DND-41 (cell line): Measurements from ENCODE around the gene KRT8.

Source experiments
- CTCF ChIP-seq: IDR thresholded peaks from 2 replicates; pipeline ENCODE4 v1.5.1; 2012; ENCODE audit warnings: borderline replicate concordance, low read length, moderate library complexity, mild to moderate bottlenecking; ENCODE audit not compliant: poor library complexity, severe bottlenecking; ENCODE audit errors: extremely low read depth
- EZH2 ChIP-seq: IDR thresholded peaks from 3 replicates; pipeline ENCODE4 v1.6.1; 2012; ENCODE audit warnings: borderline replicate concordance, low read depth, mild to moderate bottlenecking, moderate library complexity, low read length, inconsistent platforms; ENCODE audit not compliant: severe bottlenecking

- TF ChIP-seq CTCF, result no peak
- no peak for TF ChIP-seq EZH2
Measured at GRCh38 chr12:52913431-52913821, 8.6 kb upstream of the KRT8 start.
